Measurements from ENCODE around the gene RNF114. TPM values are rescaled to one million over a fixed set of nuclear protein-coding genes. Genes with fewer than 3 reads are reported as not detected.

The RNF114 gene
- total and polyA plus RNA-seq, 2 donors (not counting 1 experiment from before 2014, with no cell fraction given) = 65.2 to 70.2 TPM

GRCh38 chr20:50001784-50002311, 65.7 kb downstream of the RNF114 start:
- Histone ChIP-seq H3K4me3 (replicated peaks in 1 of 4; ENCODE audit: control extremely low read depth in 1 of 4, insufficient read depth in 1 of 4, low read depth in 3 of 4, low read length in 4 of 4) (no peak overlapping the region), H2AFZ (ENCODE audit: low read length) (no peak overlapping the region), H3K36me3 (ENCODE audit: control insufficient read depth, insufficient read depth, low read length) (no peaks in the 10 kb centered on the region), H4K20me1 (ENCODE audit: control insufficient read depth, extremely low read depth, insufficient read depth, low read length) (no peaks in the 10 kb centered on the region), H3K4me2 (ENCODE audit: extremely low read depth, insufficient read depth, low read length) (no peak overlapping the region), H3K79me2 (ENCODE audit: control insufficient read depth, insufficient read depth, low read length) (no peaks in the 10 kb centered on the region), H3K4me1 (ENCODE audit: control insufficient read depth, extremely low read depth, insufficient read depth, low read length) (no peaks in the 10 kb centered on the region), H3K9me3 (ENCODE audit: control insufficient read depth, insufficient read depth, low read depth, low read length) (no peaks in the 10 kb centered on the region), H3K9ac (ENCODE audit: insufficient read depth, low read length) (no peak overlapping the region), H3K27ac (ENCODE audit: insufficient read depth, low read length) (no peak overlapping the region), H3K27me3 (ENCODE audit: control insufficient read depth, insufficient read depth, low read length) (no peaks in the 10 kb centered on the region)
- DNase-seq (ENCODE audit: low read depth in 2 of 2) = peak in 1 of 2 donors; percentile 39
- TF ChIP-seq, protein P1, sequence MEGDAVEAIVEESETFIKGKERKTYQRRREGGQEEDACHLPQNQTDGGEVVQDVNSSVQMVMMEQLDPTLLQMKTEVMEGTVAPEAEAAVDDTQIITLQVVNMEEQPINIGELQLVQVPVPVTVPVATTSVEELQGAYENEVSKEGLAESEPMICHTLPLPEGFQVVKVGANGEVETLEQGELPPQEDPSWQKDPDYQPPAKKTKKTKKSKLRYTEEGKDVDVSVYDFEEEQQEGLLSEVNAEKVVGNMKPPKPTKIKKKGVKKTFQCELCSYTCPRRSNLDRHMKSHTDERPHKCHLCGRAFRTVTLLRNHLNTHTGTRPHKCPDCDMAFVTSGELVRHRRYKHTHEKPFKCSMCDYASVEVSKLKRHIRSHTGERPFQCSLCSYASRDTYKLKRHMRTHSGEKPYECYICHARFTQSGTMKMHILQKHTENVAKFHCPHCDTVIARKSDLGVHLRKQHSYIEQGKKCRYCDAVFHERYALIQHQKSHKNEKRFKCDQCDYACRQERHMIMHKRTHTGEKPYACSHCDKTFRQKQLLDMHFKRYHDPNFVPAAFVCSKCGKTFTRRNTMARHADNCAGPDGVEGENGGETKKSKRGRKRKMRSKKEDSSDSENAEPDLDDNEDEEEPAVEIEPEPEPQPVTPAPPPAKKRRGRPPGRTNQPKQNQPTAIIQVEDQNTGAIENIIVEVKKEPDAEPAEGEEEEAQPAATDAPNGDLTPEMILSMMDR (conservative IDR thresholded peaks at IDR 0.05 in 1 of 2, IDR thresholded peaks at IDR 0.05 in 1 of 2; ENCODE audit: low read depth in 1 of 2, low read length in 2 of 2) = no peak
- no peak for TF ChIP-seq EZH2 (IDR thresholded peaks at IDR 0.05; ENCODE audit: low read length, missing control alignments)

DNA sequence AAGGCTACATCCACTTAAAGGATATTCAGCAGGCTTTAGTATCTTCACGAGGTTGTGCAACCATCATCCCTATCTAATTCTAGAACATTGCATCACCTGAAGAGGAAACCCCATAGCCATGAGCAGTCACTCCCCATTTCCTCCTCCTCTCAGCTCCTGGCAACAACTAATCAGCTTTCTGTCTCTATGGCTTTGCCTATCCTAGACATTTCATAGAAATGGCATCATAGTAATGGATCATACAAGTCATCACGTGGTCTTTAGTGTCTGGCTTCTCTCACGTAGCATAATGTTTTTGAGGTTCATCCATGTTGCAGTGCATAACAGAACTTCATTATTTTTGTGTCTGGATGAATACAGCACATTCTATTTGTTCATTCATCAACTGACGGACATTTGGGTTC, 67.1 kb downstream of the RNF114 start:
- H3K27me3 ChIP-seq (ENCODE audit: control insufficient read depth, insufficient read depth, low read length) = no peaks in the 10 kb centered on the region
- H3K79me2 ChIP-seq (ENCODE audit: control insufficient read depth, insufficient read depth, low read length) = no peaks in the 10 kb centered on the region
- H3K9ac ChIP-seq (ENCODE audit: insufficient read depth, low read length) = no peak overlapping the region
- H3K36me3 ChIP-seq (ENCODE audit: control insufficient read depth, insufficient read depth, low read length) = no peaks in the 10 kb centered on the region
- H3K4me2 ChIP-seq (ENCODE audit: extremely low read depth, insufficient read depth, low read length) = no peak overlapping the region
- no peaks in the 10 kb centered on the region for H3K4me1 ChIP-seq (ENCODE audit: control insufficient read depth, extremely low read depth, insufficient read depth, low read length)
- H3K4me3 ChIP-seq (replicated peaks in 1 of 4; ENCODE audit: control extremely low read depth in 1 of 4, insufficient read depth in 1 of 4, low read depth in 3 of 4, low read length in 4 of 4) = no peak overlapping the region
- H4K20me1 ChIP-seq (ENCODE audit: control insufficient read depth, extremely low read depth, insufficient read depth, low read length) = no peaks in the 10 kb centered on the region
- DNase-seq (ENCODE audit: low read depth in 2 of 2) = peak; percentile 81 to 91
- H2AFZ ChIP-seq (ENCODE audit: low read length) = no peak overlapping the region
- TF ChIP-seq, protein P1 (conservative IDR thresholded peaks at IDR 0.05 in 1 of 2, IDR thresholded peaks at IDR 0.05 in 1 of 2; ENCODE audit: low read depth in 1 of 2, low read length in 2 of 2) = no peak
- no peak for TF ChIP-seq EZH2 (IDR thresholded peaks at IDR 0.05; ENCODE audit: low read length, missing control alignments)
- H3K9me3 ChIP-seq (ENCODE audit: control insufficient read depth, insufficient read depth, low read depth, low read length) = no peaks in the 10 kb centered on the region
- no peak overlapping the region for H3K27ac ChIP-seq (ENCODE audit: insufficient read depth, low read length)

Other genes starting within 250 kb of the RNF114 start
- 19.0 and 21.0 TPM in 2 replicates for gene B4GALT5, start 222.5 kb upstream of the RNF114 start, total RNA-seq
- 28.0 and 34.1 TPM in 2 replicates for gene B4GALT5, start 222.5 kb upstream of the RNF114 start, polyA plus RNA-seq
- gene SLC9A8, start 123.6 kb upstream of the RNF114 start, total RNA-seq = 6.9 and 15.5 TPM in 2 replicates
- gene SLC9A8, start 123.6 kb upstream of the RNF114 start, polyA plus RNA-seq = 2.4 and 2.7 TPM in 2 replicates
- gene SPATA2, start 20.9 kb upstream of the RNF114 start, total RNA-seq = 1.0 and 2.0 TPM in 2 replicates
- 3.6 and 4.2 TPM in 2 replicates for gene SPATA2, start 20.9 kb upstream of the RNF114 start, polyA plus RNA-seq
- gene SNAI1, start 46.6 kb downstream of the RNF114 start, total RNA-seq = 0.26 and 0.66 TPM in 2 replicates
- 1.4 and 1.8 TPM in 2 replicates for gene SNAI1, start 46.6 kb downstream of the RNF114 start, polyA plus RNA-seq
- gene UBE2V1, start 176.8 kb downstream of the RNF114 start, total RNA-seq = 31.7 and 33.4 TPM in 2 replicates
- 193 and 217 TPM in 2 replicates for gene UBE2V1, start 176.8 kb downstream of the RNF114 start, polyA plus RNA-seq
- 7.2 and 8.3 TPM in 2 replicates for gene PEDS1, start 217.3 kb downstream of the RNF114 start, total RNA-seq
- 41.1 and 56.9 TPM in 2 replicates for gene PEDS1, start 217.3 kb downstream of the RNF114 start, polyA plus RNA-seq